WTC11 (cell line): ENCODE data around the gene PEX11B. TPM values are rescaled to one million over a fixed set of nuclear protein-coding genes. Genes with fewer than 3 reads are reported as not detected.

Experiments
- ATAC-seq: fragments of 200-7000 bp; cut with Tn5 transposase; 2 replicates; pipeline ENCODE4 v1.10.0; 2021; ENCODE audit warnings: mild to moderate bottlenecking, moderate library complexity
- CTCF ChIA-PET: fragments of 300-600 bp; sonication (Branson Sonifier 250); formaldehyde crosslinking; loops from one replicate; lab custom pipeline; 2021; ENCODE audit warnings: antibody characterized with exemption; lab: Charles Lee
- POLR2A ChIA-PET: fragments of 350-600 bp; sonication (Branson Sonifier 250); formaldehyde crosslinking; loops from one replicate; lab custom pipeline; 2021; ENCODE audit warnings: antibody characterized with exemption; lab: Charles Lee
- DNase-seq: peaks from one replicate; pipeline ENCODE4 v3.0.0; 2021; ENCODE audit warnings: low spot score
- H3K27ac Mint-ChIP-seq: 2 replicates; pipeline ENCODE4 v1.8.0; 2021; ENCODE audit warnings: mixed read lengths
- H3K27me3 Mint-ChIP-seq: 2 replicates; pipeline ENCODE4 v1.8.0; 2021; ENCODE audit warnings: low read depth, mild to moderate bottlenecking, moderate library complexity, mixed read lengths
- H3K36me3 Mint-ChIP-seq: 2 replicates; pipeline ENCODE4 v1.8.0; 2021; ENCODE audit warnings: mixed read lengths
- H3K4me1 Mint-ChIP-seq: 2 replicates; pipeline ENCODE4 v1.8.0; 2022; ENCODE audit warnings: mixed read lengths
- H3K4me3 Mint-ChIP-seq: 2 replicates; pipeline ENCODE4 v1.8.0; 2021; ENCODE audit warnings: mild to moderate bottlenecking, moderate library complexity, mixed read lengths
- H3K9me3 Mint-ChIP-seq: 2 replicates; pipeline ENCODE4 v1.8.0; 2021; ENCODE audit warnings: mixed read lengths
- ATF1 ChIP-seq: sonication (generic); formaldehyde crosslinking; IDR thresholded peaks from 2 replicates; pipeline ENCODE4 v1.8.1; 2023; ENCODE audit warnings: mild to moderate bottlenecking, moderate library complexity, missing genetic modification reagents
- FOXJ3 ChIP-seq: sonication (generic); formaldehyde crosslinking; IDR thresholded peaks from 2 replicates; pipeline ENCODE4 v1.9.0; 2021; ENCODE audit warnings: missing genetic modification reagents, mild to moderate bottlenecking, borderline replicate concordance
- FOXP1 ChIP-seq: sonication (generic); formaldehyde crosslinking; IDR thresholded peaks from 2 replicates; pipeline ENCODE4 v1.8.0; 2022; ENCODE audit warnings: missing genetic modification reagents, mild to moderate bottlenecking, moderate library complexity, borderline replicate concordance
- JAZF1 ChIP-seq: fragments of 250-450 bp; sonication (Bioruptor Pico); IDR thresholded peaks from 2 replicates; pipeline ENCODE4 v1.9.0; 2021; ENCODE audit warnings: moderate library complexity, mild to moderate bottlenecking, inconsistent platforms
- KAT7 ChIP-seq: sonication (generic); formaldehyde crosslinking; IDR thresholded peaks from 2 replicates; pipeline ENCODE4 v1.8.1; 2023; ENCODE audit warnings: missing genetic modification reagents, mild to moderate bottlenecking, borderline replicate concordance
- MXD4 ChIP-seq: fragments of 250-450 bp; sonication (Bioruptor Pico); IDR thresholded peaks from 2 replicates; pipeline ENCODE4 v1.8.0; 2021; ENCODE audit warnings: mild to moderate bottlenecking, moderate library complexity, borderline replicate concordance
- NFATC4 ChIP-seq: fragments of 250-450 bp; sonication (Bioruptor Pico); IDR thresholded peaks from 2 replicates; pipeline ENCODE4 v1.9.0; 2021; ENCODE audit warnings: mild to moderate bottlenecking
- total RNA-seq: library from RNA; stranded (reverse); gene quantifications from 3 replicates; pipeline ENCODE4 v1.2.3, GENCODE V29; 2021
- TF ChIP-seq, protein P1 (sequence below): fragments of 250-450 bp; sonication (Bioruptor Pico); IDR thresholded peaks from 2 replicates; pipeline ENCODE4 v1.9.0; 2021; ENCODE audit warnings: mild to moderate bottlenecking, borderline replicate concordance
- TF ChIP-seq, protein P2 (sequence below): sonication (generic); formaldehyde crosslinking; IDR thresholded peaks from 2 replicates; pipeline ENCODE4 v1.8.1; 2023; ENCODE audit warnings: mild to moderate bottlenecking, missing genetic modification reagents
- TF ChIP-seq, protein P3 (sequence below): sonication (generic); formaldehyde crosslinking; IDR thresholded peaks from 2 replicates; pipeline ENCODE4 v1.8.1; 2022; ENCODE audit warnings: low read depth, missing genetic modification reagents, borderline replicate concordance
- TF ChIP-seq, protein P4 (sequence below): sonication (generic); formaldehyde crosslinking; IDR thresholded peaks from 2 replicates; pipeline ENCODE4 v1.8.1; 2022; ENCODE audit warnings: missing genetic modification reagents, borderline replicate concordance
- TF ChIP-seq, protein P5 (sequence below): fragments of 250-450 bp; sonication (Bioruptor Pico); IDR thresholded peaks from 2 replicates; pipeline ENCODE4 v1.9.0; 2021; ENCODE audit warnings: mild to moderate bottlenecking
- TF ChIP-seq, protein P6 (sequence below): sonication (generic); formaldehyde crosslinking; IDR thresholded peaks from 2 replicates; pipeline ENCODE4 v1.8.1; 2022; ENCODE audit warnings: low read depth, mild to moderate bottlenecking, moderate library complexity, missing genetic modification reagents, borderline replicate concordance

PEX11B gene
- total RNA-seq, 1 experiment from 2014 or later = 11.8 TPM

DNA sequence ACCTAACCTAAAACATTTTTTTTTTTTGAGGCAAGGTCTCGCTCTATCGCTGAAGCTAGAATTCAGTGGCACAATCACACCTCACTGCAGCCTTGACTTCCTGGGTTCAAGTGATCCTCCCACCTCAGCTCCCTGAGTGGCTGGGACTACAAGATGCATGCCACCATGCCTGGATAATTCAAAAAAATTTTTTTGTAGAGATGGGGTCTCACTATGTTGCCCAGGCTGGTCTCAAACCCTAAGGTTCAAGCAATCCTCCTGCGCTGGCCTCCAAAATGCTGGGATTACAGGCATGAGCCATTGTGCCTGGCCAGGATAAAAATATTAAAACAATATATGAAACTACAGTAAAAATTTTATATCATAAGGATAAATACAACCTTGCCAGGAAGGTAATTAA, 34.4 kb upstream of the PEX11B start:
- no peaks in the 10 kb centered on the region for H3K36me3 Mint-ChIP-seq
- DNase-seq = no peak
- TF ChIP-seq, protein P1, sequence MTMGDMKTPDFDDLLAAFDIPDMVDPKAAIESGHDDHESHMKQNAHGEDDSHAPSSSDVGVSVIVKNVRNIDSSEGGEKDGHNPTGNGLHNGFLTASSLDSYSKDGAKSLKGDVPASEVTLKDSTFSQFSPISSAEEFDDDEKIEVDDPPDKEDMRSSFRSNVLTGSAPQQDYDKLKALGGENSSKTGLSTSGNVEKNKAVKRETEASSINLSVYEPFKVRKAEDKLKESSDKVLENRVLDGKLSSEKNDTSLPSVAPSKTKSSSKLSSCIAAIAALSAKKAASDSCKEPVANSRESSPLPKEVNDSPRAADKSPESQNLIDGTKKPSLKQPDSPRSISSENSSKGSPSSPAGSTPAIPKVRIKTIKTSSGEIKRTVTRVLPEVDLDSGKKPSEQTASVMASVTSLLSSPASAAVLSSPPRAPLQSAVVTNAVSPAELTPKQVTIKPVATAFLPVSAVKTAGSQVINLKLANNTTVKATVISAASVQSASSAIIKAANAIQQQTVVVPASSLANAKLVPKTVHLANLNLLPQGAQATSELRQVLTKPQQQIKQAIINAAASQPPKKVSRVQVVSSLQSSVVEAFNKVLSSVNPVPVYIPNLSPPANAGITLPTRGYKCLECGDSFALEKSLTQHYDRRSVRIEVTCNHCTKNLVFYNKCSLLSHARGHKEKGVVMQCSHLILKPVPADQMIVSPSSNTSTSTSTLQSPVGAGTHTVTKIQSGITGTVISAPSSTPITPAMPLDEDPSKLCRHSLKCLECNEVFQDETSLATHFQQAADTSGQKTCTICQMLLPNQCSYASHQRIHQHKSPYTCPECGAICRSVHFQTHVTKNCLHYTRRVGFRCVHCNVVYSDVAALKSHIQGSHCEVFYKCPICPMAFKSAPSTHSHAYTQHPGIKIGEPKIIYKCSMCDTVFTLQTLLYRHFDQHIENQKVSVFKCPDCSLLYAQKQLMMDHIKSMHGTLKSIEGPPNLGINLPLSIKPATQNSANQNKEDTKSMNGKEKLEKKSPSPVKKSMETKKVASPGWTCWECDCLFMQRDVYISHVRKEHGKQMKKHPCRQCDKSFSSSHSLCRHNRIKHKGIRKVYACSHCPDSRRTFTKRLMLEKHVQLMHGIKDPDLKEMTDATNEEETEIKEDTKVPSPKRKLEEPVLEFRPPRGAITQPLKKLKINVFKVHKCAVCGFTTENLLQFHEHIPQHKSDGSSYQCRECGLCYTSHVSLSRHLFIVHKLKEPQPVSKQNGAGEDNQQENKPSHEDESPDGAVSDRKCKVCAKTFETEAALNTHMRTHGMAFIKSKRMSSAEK (CRISPR knock-in tag) = no peak
- TF ChIP-seq FOXJ3 (CRISPR knock-in tag) (no peak), JAZF1 (CRISPR knock-in tag) (no peak), KAT7 (no peak), MXD4 (CRISPR knock-in tag) (no peak)
- TF ChIP-seq, protein P2, sequence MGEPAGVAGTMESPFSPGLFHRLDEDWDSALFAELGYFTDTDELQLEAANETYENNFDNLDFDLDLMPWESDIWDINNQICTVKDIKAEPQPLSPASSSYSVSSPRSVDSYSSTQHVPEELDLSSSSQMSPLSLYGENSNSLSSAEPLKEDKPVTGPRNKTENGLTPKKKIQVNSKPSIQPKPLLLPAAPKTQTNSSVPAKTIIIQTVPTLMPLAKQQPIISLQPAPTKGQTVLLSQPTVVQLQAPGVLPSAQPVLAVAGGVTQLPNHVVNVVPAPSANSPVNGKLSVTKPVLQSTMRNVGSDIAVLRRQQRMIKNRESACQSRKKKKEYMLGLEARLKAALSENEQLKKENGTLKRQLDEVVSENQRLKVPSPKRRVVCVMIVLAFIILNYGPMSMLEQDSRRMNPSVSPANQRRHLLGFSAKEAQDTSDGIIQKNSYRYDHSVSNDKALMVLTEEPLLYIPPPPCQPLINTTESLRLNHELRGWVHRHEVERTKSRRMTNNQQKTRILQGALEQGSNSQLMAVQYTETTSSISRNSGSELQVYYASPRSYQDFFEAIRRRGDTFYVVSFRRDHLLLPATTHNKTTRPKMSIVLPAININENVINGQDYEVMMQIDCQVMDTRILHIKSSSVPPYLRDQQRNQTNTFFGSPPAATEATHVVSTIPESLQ = no peak
- TF ChIP-seq, all 79 proteins: peak for 0
- H3K27ac Mint-ChIP-seq = no peak overlapping the region
- no peak overlapping the region for H3K4me3 Mint-ChIP-seq
- no peaks in the 10 kb centered on the region for H3K9me3 Mint-ChIP-seq
- ATAC-seq = no peak
- peaks cover 14% of the 10 kb centered on the region for H3K4me1 Mint-ChIP-seq
- peaks cover 49% of the 10 kb centered on the region for H3K27me3 Mint-ChIP-seq
- POLR2A ChIA-PET = no interaction called here
- CTCF ChIA-PET = interaction anchor here (2.1 kb wide), 1 partner anchor 61 kb away, joined by 5 read pairs; no protein-coding TSS in a partner anchor

DNA sequence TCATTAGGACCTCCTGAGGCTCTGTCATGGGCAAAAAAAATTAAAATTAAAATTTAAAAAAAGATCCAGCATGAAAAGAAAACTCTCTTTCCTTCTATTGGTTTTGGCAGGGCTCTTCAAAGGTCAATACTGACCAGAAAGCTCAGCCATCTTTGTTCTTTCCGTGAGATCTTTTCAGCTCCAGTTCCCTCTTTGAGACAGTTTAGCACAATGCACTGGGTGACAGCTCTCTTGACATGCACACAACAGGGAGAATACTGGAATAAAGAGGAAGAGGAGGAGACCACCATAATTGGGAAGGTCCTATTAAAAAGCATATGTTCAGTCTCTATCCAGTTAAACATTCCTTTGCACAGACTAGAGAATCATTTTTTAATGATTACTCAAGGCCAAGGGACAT, 33.0 kb upstream of the PEX11B start:
- ChIA-PET POLR2A (no interaction called here), CTCF (interaction anchor here (0.7 to 1.0 kb wide), 2 partner anchors 60 to 106 kb away, joined by 3 to 5 read pairs; partner anchors contain the start of gene NUDT17)
- H3K4me1 Mint-ChIP-seq = peaks cover 19% of the 10 kb centered on the region
- TF ChIP-seq, protein P3, sequence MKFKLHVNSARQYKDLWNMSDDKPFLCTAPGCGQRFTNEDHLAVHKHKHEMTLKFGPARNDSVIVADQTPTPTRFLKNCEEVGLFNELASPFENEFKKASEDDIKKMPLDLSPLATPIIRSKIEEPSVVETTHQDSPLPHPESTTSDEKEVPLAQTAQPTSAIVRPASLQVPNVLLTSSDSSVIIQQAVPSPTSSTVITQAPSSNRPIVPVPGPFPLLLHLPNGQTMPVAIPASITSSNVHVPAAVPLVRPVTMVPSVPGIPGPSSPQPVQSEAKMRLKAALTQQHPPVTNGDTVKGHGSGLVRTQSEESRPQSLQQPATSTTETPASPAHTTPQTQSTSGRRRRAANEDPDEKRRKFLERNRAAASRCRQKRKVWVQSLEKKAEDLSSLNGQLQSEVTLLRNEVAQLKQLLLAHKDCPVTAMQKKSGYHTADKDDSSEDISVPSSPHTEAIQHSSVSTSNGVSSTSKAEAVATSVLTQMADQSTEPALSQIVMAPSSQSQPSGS (CRISPR knock-in tag) = no peak
- TF ChIP-seq, protein P4, sequence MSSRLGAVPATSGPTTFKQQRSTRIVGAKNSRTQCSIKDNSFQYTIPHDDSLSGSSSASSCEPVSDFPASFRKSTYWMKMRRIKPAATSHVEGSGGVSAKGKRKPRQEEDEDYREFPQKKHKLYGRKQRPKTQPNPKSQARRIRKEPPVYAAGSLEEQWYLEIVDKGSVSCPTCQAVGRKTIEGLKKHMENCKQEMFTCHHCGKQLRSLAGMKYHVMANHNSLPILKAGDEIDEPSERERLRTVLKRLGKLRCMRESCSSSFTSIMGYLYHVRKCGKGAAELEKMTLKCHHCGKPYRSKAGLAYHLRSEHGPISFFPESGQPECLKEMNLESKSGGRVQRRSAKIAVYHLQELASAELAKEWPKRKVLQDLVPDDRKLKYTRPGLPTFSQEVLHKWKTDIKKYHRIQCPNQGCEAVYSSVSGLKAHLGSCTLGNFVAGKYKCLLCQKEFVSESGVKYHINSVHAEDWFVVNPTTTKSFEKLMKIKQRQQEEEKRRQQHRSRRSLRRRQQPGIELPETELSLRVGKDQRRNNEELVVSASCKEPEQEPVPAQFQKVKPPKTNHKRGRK (CRISPR knock-in tag) = no peak
- TF ChIP-seq MXD4 (CRISPR knock-in tag) = no peak
- no peak for TF ChIP-seq ATF1
- TF ChIP-seq, protein P5, sequence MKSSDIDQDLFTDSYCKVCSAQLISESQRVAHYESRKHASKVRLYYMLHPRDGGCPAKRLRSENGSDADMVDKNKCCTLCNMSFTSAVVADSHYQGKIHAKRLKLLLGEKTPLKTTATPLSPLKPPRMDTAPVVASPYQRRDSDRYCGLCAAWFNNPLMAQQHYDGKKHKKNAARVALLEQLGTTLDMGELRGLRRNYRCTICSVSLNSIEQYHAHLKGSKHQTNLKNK (CRISPR knock-in tag) = no peak
- TF ChIP-seq, protein P6, sequence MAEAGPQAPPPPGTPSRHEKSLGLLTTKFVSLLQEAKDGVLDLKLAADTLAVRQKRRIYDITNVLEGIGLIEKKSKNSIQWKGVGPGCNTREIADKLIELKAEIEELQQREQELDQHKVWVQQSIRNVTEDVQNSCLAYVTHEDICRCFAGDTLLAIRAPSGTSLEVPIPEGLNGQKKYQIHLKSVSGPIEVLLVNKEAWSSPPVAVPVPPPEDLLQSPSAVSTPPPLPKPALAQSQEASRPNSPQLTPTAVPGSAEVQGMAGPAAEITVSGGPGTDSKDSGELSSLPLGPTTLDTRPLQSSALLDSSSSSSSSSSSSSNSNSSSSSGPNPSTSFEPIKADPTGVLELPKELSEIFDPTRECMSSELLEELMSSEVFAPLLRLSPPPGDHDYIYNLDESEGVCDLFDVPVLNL (CRISPR knock-in tag) = no peak
- no peak for TF ChIP-seq FOXP1 (CRISPR knock-in tag)
- no peak for TF ChIP-seq NFATC4 (CRISPR knock-in tag)
- no peaks in the 10 kb centered on the region for H3K9me3 Mint-ChIP-seq
- H3K27me3 Mint-ChIP-seq = peaks cover 38% of the 10 kb centered on the region
- DNase-seq (no peak), ATAC-seq (no peak)
- H3K36me3 Mint-ChIP-seq = no peaks in the 10 kb centered on the region
- H3K4me3 Mint-ChIP-seq = no peak overlapping the region
- no peak overlapping the region for H3K27ac Mint-ChIP-seq
